Measurements from ENCODE around the gene NKAIN4. TPM values are rescaled to one million over a fixed set of nuclear protein-coding genes. Genes with fewer than 3 reads are reported as not detected.

The NKAIN4 gene
- total and polyA plus RNA-seq, 8 donors, result 0.14 TPM; not detected in 7

DNA sequence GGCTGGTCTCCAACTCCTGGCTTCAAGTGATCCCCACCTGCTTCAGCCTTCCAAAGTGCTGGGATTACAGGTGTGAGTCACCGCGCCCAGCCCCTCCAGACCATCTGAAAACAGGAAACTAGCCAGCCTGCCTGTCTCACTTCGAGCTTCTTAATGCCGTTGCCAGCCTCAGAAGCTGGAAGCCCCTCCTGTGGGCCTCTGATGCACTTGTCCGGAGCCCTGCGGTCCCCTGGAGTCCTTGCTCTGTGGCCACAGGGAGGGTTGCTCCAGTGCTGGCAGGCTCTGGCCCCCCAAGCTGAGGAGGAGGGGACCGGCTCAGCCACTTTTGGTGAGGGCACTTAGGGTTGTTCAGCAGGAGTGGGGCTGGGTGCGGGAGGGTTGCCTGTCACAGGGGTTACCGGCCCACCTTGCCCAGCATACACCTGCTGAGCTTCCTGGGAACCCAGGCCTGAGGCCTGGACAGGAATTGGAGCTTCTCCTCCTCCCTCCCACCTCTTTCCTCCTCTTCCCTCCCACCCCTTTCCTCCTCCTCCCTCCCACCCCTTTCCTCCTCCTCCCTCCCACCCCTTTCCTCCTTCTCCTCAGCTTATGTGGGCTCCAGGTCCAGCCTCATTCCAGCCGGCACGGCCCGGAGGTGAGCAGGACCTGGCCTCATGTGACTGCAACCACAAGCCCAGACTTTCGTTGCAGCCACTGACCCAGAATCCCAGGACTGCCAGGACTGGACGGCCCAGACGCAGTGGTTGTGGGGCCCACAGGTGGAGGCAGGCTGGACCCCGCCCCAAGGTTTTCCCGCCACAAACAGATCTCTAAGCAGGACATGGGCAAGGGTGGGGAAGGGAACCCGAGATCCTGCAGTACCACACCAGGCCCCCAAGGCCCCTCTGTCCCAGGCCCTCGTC lies 28.0 kb downstream of the NKAIN4 start:
- 78 to 80% methylated on average over 19 of the region's 19 CpGs for WGBS, 2 donors
- no peak for FAIRE-seq
- TF ChIP-seq, protein P1, sequence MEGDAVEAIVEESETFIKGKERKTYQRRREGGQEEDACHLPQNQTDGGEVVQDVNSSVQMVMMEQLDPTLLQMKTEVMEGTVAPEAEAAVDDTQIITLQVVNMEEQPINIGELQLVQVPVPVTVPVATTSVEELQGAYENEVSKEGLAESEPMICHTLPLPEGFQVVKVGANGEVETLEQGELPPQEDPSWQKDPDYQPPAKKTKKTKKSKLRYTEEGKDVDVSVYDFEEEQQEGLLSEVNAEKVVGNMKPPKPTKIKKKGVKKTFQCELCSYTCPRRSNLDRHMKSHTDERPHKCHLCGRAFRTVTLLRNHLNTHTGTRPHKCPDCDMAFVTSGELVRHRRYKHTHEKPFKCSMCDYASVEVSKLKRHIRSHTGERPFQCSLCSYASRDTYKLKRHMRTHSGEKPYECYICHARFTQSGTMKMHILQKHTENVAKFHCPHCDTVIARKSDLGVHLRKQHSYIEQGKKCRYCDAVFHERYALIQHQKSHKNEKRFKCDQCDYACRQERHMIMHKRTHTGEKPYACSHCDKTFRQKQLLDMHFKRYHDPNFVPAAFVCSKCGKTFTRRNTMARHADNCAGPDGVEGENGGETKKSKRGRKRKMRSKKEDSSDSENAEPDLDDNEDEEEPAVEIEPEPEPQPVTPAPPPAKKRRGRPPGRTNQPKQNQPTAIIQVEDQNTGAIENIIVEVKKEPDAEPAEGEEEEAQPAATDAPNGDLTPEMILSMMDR (IDR thresholded peaks at IDR 0.05), result no peak
- Histone ChIP-seq H3K27ac (no peak overlapping the region), H3K27me3 (no peaks in the 10 kb centered on the region), H3K9me3 (no peaks in the 10 kb centered on the region), H3K4me1 (no peaks in the 10 kb centered on the region), H3K4me3 (no peak overlapping the region), H3K36me3 (no peaks in the 10 kb centered on the region)
- ATAC-seq, result no peak
- intact Hi-C loops (cut with DNase I), result no loop called here
- DNase-seq, result peak in 1 of 6 donors; percentile 41

DNA sequence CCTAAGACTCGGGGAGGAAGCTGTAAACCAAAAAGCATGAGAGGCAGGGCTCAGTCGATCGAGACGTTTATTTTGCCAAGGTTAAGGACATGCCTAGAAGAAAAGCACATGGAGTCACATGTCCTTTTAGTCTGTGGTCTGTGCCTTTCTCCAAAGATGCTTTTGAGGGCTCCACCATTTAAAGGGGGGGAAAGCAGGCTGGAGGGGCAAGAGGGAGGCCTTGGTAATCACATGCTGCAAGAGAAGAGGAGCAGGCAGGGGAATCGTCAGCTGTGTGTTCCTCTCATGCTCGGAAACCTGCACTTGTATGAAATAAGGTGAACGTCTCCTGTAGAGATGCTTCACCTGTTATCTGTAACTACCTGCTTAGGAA lies 29.2 kb downstream of the NKAIN4 start:
- no peaks in the 10 kb centered on the region for H3K36me3 ChIP-seq
- no peaks in the 10 kb centered on the region for H3K27me3 ChIP-seq
- no peak overlapping the region for H3K27ac ChIP-seq
- FAIRE-seq (no peak), DNase-seq (no peak), ATAC-seq (no peak)
- 28% methylated on average over 7 of the region's 7 CpGs for WGBS, 2 donors
- TF ChIP-seq, protein P1 (IDR thresholded peaks at IDR 0.05), result no peak
- H3K4me1 ChIP-seq, result no peaks in the 10 kb centered on the region
- H3K9me3 ChIP-seq, result no peaks in the 10 kb centered on the region
- H3K4me3 ChIP-seq, result no peak overlapping the region
- intact Hi-C loops (cut with DNase I), result no loop called here

DNA sequence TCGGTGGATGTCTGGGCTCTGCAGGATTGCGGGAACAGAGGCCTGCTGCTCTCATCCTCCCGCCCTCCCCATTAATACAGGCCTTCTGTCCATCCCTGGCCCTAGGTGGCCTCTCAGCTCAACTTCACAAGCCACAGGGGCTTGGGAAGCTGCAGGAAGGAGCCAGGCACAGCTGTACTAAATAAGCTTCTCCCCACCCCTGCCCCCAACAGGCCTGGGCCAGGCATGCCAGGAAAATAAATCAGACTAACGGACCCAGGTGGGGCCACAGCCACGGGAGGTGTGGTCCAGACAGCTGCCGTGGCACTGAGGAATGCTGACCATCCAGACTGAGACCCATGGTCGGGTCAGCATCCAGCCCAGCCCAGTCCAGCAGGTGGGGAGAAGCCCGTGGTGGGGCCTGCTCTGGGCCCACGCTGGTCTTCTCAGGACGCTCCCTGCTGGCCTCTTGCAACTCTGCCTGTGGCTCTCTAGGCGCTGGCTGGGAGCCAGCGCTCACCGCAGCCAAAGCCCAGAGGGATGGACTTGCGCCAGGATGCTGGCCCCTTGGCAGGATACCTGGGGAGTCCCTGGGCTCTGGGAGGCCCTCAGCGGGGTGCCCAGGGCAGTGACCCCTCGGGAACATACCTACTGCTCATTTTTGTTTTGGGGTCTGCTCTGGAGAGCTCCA lies 29.7 kb downstream of the NKAIN4 start:
- WGBS, 2 donors, result 19 to 20% methylated on average over 16 of the region's 16 CpGs
- intact Hi-C loops (cut with DNase I), result no loop called here
- H3K4me1 ChIP-seq, result no peaks in the 10 kb centered on the region
- peak; percentile 71 to 82 (median 76) for ATAC-seq
- no peaks in the 10 kb centered on the region for H3K27me3 ChIP-seq
- H3K4me3 ChIP-seq, result no peak overlapping the region
- H3K27ac ChIP-seq, result no peak overlapping the region
- DNase-seq, result peak in 5 of 6 donors; percentile 41 to 87 (median 70)
- no peaks in the 10 kb centered on the region for H3K9me3 ChIP-seq
- TF ChIP-seq, protein P1 (IDR thresholded peaks at IDR 0.05), result no peak
- H3K36me3 ChIP-seq, result no peaks in the 10 kb centered on the region
- FAIRE-seq, result no peak

DNA sequence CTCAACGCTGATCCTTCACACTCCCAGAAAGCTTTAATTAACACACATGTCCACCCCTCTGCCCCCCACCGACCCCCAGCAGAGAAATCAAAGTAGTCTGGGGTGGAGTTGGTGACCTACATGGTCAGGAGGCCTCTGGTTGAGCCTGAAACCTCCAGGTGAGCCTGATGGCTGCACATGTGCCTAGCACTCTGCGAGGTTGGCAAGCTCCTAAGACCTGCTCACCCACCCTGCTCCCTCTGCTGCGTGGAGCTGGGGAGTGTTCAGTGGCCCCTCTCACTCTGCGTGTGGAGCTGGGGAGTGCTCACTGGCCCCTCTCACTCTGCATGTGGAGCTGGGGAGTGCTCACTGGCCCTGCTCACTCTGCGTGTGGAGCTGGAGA lies 30.4 kb downstream of the NKAIN4 start:
- TF ChIP-seq, protein P1 (IDR thresholded peaks at IDR 0.05), result no peak
- Histone ChIP-seq H3K9me3 (no peaks in the 10 kb centered on the region), H3K27ac (no peak overlapping the region), H3K4me3 (no peak overlapping the region), H3K36me3 (no peaks in the 10 kb centered on the region), H3K4me1 (no peaks in the 10 kb centered on the region), H3K27me3 (no peaks in the 10 kb centered on the region)
- FAIRE-seq, result no peak
- 67 to 69% methylated on average over 6 of the region's 6 CpGs for WGBS, 2 donors
- intact Hi-C loops (cut with DNase I), result no loop called here
- no peak for DNase-seq
- no peak for ATAC-seq
